ENCODE measurements around the gene THEM5. TPM values are rescaled to one million over a fixed set of nuclear protein-coding genes. Genes with fewer than 3 reads are reported as not detected.
A peak's percentile ranks its signal among the peaks of the same experiment; 100 is the strongest.

Gene THEM5
- total RNA-seq, 1 experiment from 2014 or later, result not detected

DNA sequence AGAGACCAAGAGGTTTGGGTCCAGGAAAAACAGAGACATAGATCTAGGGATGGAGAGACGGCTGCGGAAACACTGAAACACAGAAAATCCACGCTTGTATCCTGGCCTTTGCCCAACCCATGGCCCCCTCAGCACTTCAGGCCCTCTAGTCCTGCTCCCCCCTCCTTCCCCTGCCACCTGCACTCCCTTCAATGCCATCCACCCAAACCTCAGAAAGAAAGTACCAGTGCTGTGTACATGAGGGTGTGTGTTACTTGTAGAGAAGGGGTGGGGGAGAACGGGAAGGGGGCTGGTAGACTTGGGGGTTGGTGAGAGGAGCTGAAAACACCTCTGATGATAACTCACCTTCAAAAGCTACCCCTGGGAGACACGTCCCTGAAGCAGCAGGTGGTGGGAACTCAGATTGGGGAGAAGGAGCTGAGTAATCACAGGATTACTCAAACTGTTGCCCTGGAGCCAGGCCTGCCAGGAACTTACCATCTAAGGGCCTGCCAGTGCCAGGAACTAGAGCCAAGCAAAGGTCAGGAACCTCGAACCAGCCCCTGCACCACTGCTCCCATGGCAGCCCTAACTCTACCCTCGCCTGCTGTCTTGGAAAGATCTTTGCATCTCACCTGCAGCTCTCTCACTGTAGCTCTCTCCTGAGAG, 33.4 kb downstream of the THEM5 start:
- peak; percentile 29 for DNase-seq (ENCODE audit: low read depth)

DNA sequence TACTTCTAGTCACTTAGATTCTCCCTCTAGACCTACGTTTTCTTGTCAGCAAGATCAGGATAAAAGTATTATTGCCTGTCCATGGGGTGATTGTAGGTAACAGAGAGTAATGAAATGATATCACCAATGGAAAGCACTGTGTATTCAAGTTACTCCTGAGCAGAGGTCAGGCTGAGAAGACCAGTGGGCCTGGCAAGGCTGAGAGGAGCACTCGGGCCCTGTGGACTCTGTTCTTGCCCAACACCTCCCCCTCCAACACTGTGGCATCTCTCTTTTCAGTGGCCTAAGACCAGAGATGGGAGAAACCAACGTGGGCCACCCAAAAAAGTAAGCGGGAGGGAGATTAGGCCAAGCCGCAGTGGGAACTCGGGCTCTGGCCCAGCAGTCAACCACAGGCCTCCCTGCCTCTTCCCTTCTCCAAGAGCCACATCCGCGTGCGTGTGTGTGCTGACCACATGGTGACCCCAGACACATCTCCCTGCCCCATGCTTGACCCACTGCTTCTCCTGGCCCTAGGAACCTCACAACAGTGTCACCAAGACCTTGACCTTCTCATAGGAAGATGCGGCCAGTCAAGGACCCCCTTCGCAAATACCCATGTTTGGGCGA, 34.2 kb downstream of the THEM5 start:
- peak; percentile 55 for DNase-seq (ENCODE audit: low read depth)

DNA sequence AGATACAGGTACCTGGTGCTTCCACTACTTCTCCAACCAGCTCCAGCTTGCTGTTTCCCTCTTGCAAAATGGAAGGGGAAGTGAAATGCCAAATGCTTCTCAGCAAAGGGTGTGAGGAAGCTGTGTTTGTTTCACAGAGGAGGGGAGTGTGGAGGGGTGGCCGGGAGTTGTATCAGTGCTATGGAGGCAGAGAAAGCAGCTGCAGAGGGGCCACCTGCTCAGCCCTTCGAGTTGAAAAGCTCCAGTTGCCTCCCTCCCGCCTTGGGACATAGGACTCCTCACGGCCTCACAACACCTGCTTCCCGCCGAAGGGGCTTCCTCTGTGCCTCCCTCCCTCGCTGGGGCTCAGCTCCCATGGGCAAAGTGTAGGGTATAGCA, 36.2 kb downstream of the THEM5 start:
- DNase-seq (ENCODE audit: low read depth), result no peak

DNA sequence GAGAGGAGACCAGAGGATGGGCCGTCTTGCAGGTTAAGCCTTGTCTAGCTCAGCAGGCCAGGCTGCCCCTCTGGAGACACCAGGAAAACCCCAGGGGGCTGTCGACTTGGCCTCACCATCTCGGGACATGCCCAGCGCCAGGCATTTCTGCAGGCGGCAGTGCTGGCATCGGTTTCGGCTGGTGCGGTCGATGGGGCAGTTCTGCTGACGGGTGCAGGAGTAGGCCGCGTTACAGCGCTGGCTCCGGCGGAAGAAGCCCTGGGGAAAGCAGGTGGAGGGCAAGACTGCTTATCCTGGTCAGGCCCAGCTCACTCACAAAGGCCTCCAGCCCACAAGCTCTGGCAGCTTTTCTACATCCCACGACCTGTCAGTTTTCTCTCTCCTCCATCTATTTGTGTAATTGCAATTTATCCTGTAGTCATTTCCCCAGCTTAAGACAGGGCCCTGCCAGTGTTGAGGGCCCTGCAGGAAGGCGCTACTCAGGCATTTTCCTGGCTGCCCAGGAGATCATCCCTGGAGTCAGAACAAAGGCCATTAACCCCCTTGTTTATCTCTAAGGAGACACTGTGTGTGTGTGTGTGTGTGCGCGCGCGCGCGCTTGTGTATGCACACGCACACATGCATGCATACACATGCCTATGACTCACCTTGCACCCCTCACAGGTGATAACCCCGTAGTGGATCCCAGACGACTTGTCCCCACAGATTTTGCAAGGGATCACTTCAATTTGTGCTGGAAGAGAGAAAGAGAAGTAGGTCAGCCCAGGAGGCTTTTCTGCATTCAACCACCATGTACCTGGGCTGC, 36.8 kb downstream of the THEM5 start:
- DNase-seq (ENCODE audit: low read depth), result no peak

DNA sequence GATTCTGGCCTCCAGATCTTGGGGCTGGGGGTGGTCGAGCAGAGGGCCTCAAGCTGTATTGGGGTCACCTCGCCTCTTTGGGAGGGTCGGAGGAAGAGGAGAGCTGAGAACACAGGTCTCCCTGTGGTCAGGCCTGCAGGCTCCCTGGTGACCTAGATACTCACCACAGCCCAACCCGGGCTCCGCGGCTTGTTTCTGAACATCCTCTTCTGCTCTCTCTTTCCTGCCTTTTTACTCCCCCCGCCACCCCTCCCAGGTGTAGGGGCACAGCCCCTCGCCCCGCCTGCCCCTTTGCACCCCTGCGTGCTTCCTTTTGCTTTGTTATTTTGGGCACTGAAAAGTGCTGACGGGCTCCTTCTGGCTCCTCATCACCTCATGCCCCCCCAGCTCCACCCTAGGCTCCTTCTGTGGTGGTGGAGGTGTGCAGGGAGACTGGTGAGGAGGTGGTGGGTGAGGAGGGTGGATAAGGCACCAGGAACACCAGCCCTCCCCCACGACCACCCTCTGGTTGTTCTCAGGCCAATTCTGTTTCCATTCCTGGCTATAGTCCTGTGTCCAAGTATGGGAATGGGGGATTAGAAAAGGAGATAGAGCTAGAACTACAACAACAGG, 37.7 kb downstream of the THEM5 start:
- DNase-seq (ENCODE audit: low read depth), result no peak

DNA sequence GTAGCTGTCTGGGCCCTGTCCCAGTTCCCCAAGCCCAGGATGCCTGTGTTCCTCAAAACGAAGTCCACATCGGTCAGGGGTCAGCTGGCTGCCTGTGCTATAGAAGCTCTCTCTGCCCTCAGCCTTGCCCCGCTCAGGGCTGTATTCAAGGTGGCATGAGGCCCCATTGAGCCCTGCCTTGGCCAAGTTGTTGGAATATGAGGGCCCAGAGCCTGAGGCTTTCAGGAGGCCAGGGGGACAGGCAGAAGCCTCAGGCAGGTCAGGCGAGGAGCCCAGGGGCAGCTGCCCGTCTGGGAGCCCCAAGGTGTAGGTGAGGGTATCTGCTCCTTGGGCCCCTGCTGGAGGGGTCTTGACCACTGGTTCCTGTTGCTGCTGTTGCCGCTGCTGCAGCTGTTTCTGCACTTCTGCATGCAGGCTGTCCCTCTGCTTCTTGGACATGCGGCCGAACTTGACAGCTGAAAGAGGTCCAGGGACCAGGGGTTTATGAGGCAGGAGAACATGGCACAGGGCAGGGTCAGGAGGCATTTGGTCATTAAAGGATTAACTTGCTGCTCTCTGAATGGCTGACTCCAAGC, 38.5 kb downstream of the THEM5 start:
- no peak for DNase-seq (ENCODE audit: low read depth)

DNA sequence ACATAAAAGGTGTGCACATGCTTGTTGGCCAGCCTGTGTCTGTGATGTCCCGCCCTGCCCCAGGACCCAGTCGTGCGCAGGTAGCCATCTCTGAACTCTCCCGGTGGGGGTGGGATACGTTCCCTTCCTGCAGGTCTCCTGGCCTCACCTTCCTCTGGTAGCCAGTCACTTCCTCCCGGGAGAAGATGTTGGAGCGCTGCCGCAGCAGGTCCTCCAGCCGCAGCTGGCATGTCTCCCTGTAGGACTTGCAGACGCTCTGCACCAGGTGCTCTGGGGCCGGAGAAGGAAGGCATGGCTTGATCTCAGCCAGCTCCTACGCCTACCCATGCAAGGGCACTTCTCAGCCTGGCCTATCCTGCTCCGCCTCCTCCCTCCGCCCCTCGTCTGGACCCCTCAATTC, 39.1 kb downstream of the THEM5 start:
- no peak for DNase-seq (ENCODE audit: low read depth)

DNA sequence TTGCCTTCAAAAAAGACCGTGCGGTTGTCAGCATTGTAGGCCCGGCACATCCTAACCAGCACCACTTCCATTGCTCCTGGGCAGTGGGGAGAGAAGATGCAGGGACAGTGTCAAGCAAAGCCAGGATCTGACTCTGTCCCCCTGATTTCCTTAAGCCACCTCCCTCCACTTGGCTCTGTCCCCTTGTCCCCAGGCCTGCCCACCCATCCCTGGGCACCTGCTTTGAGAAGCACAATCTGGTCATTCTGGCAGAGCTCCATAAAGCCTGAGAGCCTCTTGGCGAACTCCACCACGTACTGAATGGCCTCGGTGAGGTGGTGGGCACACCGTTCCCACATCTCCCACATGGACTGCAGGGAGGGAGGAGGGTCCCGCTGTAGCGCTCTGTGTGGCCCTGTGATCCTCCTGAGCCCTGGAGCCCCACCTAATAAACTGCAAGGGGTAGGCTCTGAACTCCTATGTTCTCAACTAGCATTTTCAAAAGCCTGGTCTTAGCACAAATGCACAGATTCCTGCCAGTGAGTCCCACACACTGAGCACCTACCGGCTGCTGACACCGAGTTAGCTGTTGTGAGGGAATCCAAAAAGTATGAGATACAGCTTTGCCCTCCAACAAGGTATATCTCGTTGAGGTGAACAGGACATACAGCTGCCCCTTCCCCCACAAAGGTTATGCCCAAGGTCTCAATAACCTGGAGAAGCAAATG, 40.1 kb downstream of the THEM5 start:
- no peak for DNase-seq (ENCODE audit: low read depth)

DNA sequence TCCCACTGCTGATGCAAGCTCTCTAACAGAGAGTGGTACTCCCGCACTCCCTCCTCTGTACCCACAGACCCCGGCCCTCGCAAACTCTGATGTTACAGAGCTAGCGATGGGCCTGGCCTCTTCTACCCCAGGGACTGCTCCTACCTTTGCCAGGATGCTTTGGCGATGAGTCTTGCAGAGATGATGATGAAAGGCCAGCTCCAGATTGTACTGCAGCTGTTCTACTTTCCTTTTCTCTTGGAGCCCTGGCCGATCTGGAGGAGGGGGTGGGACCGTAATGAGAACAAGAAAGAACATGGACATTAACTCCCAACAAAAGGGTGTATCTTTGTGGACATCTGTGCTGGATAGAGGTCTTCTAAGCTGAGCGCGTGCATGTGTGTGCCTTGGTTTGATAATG, 42.3 kb downstream of the THEM5 start:
- no peak for DNase-seq (ENCODE audit: low read depth)

DNA sequence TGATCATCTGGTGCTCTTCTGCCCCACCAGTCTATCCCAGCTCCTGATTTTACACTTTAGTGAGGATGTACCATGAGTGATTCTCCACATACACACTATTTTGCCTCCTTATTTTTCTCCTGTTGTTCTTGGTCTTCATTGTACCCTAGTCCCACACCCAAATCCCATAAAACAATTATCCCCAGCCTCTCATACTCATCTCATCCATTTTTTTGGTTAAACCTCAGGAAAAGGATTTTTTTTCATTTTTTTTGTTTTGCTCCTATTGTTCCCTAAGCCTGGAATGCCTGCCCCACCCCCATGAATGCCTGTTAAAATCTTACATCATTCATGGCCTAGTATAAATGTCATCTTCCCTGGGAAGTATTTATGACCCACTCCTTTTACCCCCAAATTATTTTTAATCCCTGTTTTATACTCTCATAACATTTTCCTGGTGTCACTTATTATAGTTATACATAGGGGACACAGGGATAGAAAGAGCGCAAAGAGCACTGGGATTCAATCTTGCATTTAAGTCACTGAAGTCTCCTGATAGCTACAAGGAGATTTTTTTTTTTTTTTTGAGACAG, 43.4 kb downstream of the THEM5 start:
- no peak for DNase-seq (ENCODE audit: low read depth)

DNA sequence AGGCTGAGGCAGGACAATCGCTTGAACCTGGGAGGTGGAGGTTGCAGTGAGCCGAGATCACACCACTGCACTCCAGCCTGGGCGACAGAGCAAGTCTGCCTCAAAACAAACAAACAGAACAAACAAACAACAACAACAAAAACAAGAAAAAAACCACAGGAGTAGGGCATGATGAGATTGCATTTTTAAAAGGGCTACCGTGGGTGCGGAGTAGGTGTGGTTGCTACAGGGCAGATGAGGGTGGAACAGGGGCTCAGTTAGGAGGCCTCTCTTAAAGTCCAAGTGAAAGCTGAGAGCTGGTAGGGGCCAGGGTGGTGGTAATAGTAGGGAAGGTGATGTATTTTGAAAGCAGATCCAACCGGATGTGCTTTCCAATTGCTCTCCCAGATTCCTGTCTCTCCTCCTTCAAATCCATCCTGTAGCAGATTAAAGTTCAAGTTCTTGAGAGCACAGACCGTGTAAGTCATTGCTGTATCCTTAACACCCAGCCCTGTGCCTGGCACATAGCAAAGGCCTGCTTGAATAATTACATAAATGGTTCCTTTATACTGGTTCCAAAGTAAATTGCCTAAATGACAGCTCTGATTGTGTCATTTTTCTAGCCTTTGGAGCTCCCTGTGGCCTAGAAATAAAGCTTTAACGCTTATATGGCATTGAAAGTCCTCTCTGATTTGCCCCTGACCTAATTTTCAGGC, 44.1 kb downstream of the THEM5 start:
- no peak for DNase-seq (ENCODE audit: low read depth)

DNA sequence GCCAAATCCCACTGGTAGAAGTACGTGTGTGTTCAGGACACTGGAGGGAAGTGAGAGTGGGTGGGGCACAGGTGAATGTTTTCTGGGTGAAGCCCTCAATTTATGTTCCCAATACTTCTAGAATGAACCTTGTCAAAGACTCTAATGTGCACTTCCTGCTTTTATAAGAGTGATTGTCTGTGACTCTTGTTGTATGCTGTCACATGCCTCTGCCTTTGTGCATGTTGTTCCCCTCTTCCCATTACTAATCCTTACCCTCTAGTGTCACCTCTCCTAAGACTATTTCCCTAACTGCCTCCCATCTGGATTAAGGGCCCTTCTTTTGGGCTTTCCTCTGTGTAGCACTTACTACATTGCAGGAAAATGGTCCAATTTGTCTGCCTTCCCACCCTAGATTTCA, 45.7 kb downstream of the THEM5 start:
- no peak for DNase-seq (ENCODE audit: low read depth)

DNA sequence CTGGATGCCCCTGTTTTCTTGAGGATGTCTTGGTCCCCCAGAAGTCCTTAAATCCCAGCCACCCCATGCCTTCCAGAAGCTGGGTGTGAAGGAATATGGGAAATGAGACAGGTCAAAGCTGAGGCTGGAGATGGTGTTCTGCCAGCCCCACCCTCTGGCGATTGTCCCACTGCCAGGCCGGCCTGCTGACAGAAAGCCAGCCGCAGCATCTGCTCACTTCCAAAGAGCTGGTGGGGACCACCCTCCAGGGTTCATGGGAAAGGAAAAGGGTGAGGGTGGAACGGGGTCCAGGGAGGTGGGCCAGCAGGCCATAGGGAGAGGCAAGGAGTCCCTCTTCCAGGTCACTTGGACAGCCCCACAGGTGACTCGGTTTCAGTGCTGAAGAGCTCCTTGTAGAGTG, 46.4 kb downstream of the THEM5 start:
- DNase-seq (ENCODE audit: low read depth), result no peak

DNA sequence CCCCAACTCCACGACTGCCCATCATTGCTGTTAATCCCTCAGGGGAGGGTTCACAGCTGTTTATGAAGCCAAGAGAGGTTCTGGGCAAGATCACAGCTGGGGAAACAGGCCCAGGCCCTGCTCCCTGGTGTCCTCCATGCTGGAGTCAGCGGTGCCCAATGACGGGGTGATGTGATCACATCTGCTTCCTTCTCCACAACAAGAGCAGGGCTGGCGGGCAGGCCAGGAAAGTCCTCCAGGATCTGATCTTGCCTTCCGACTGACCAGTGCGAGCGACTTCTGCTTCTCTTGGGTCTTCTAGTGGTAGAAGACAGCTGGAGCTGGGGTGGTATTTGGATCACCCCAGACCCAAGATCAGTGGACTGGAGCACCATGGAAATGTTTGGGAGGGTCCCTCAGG, 47.3 kb downstream of the THEM5 start:
- DNase-seq (ENCODE audit: low read depth), result no peak

DNA sequence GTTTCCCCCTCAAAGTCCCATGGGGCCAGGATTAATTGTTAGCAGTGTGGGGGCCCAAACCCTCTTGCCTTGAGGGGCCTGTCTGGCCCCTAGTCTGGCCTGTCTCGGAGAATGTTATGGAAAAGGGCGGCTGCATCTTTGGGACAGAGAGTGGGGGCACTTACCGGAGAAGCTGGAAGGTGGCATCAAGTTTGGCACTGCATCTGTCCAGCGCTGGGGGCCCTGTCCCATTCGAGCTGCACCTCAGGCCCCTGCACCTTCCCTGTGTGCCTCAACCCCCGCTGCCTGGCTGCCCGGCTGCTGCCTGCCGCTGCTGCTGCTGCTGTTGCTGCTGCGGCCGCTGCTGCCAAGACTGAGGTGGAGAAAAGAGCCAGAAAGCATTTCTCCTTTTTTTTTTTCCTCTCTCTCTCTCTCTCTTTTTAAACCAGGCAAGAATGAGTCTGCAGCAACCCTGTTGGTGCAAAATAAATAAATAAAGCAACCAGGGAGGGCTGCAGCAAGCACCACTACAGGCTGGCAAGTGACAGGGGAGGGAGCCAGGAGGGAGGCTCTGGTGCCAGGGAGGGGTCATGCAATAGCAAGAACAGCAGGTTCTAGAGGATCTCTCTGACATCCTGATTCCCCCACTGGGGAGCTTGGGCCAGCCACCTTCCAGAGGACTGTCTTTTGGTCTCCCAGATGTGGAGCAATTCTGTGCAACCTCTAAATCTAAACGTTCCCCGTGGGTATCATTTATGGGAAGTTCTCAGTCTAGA, 48.3 kb downstream of the THEM5 start, which contains the start of gene LINGO4:
Gene LINGO4, minus strand, starts transcription at position 354 of the 755 bp plus-strand sequence. CDS start 2,715 bp downstream, outside the sequence.
- DNase-seq (ENCODE audit: low read depth), result no peak

DNA sequence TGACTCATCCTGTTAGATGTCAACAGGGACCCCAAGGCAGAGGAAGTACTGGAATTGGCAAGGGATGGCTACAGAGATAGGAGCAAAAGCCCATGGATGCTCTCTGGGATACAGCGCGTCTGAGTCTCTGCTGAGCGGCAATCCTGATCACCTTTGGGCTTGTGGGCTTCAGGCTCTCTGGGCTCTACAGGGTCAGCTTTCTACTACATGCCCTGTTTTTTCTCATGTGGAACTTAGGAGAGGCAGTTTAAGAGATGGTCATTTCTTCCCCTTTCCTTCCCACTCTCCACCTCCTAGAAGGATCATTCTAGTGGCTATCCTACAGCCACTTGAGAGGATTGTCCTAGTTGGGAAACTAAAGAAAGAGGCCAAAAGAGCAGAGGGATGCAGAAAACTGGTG, 49.6 kb downstream of the THEM5 start:
- DNase-seq (ENCODE audit: low read depth), result no peak

DNA sequence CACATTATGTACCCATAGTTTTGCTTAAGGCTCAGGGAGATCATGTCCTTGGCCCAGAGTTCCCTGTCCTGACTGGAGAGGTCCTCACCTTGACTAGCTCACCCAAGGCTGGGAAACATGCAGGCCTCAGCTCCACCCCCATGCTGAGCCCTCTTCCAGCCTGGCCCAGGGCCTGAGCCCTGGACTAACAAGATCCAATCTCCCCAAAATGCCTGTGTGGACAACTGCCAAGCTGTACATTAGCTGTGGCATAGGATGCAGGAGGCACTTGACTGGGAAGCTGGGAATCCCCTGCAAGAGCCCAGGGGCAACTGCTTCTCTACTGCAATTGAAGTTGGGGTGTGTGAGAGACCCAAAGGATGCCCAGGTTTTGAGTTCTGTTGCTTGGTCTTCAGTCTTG, 50.3 kb downstream of the THEM5 start:
- DNase-seq (ENCODE audit: low read depth), result no peak

DNA sequence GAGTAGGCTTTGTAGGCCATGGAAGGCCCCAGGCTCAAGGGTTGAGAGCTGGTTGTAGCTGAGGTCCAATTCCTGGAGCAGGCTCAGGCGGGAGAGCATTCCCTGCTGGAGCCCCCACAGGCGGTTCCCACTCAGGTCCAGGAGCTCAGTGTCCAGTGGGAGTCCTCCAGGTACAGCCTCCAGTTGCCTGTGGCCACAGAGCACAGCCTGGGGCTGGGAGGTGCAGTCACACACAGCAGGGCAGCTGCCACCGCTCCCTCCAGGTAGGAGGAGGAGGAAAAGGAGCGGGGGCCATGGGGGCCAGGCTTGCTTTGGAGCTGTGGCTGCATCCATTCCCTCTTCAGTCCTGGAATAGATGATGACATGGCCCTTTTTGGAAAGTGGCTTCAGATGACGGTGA, 51.1 kb downstream of the THEM5 start:
- DNase-seq (ENCODE audit: low read depth), result no peak

DNA sequence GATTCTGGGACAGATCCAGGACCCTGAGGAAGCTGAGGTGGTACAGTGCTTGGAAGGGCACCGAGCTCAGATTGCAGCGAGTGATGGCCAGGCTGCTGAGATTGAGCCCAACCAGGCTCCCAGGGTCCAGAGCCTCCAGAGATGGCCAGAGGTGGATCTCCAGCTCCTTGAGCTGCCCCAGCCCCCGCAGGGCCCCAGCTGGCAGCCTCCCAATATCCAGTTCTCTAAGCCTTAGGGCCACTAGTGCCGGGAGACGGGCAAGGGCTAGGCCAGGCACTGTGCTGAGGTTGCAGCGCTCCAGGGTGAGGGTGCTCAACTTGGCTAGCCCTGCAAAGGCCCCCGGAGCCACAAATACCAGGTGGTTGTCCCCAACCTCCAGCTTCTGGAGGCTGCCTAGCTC, 51.7 kb downstream of the THEM5 start:
- no peak for DNase-seq (ENCODE audit: low read depth)

DNA sequence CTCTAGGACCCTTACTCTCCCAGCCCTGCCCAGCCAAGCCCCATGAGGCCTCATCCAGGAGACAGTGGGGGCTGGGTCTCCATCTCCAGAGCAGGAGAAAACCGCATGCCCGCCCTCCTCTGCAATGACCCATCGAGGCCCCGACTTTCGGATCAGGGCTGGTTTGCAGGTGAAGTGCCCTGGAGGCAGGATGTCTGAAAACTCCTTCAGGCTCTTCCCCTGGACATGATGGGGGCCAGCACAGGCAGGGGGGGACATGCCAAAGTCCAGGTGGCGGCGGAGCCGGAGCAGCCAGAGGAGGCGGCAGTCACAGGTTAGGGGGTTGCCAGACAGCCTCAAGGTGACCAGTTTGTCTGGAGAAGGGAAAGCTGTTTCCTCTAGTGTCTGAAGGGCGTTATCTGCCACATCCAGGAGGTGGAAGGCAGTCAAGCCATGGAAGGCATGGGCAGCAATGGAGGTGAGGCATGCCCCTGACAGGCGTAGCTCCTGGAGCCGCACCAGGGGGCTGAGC, 52.1 kb downstream of the THEM5 start:
- no peak for DNase-seq (ENCODE audit: low read depth)
